ENCODE results near the gene ITCH.

Gene ITCH

DNA sequence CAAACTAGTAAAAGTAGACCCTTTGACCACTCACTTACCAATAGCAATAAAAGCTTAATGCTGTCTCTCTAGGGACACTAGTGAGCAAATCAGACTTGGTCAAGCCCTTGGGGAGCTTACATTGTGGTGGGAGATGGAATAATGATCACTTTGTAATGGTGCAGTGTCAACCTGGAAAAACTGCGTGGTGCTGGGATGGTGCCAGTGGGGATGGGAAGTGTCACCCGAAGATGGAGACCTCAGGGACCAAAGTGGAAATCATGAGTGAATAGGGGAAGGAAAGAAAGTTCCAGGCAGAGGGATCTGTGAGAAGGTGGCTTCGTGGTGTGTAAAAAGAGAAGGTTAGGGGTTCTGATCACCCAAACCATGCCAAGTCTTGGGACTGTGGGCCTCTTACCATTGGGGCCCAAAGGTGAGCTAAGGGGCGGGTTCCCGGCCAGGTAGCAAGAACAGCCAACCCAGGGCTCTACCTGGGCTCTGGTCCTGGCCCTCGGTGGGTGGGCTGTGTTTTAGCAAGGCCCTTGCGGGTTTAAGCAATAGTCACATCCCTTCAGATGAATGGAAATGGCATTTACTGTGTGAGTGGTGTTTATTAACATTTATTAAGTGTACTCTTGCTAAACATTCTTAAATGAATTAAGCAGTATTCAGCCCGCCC, 168.7 kb downstream of the ITCH start:
- ATAC-seq (ENCODE audit: insufficient read depth, low read depth) (no peak), DNase-seq (no peak)
- peaks cover 34% of the 10 kb centered on the region for H3K79me2 ChIP-seq (ENCODE audit: insufficient read depth, low read length)
- H3K27ac ChIP-seq (ENCODE audit: low read length): no peak overlapping the region
- peaks cover 89% of the 10 kb centered on the region for H3K36me3 ChIP-seq (ENCODE audit: insufficient read depth, low read length)
- no peak overlapping the region for H2AFZ ChIP-seq (ENCODE audit: low read depth, low read length)
- no peaks in the 10 kb centered on the region for H3K27me3 ChIP-seq (ENCODE audit: insufficient read depth, low read length, poor library complexity)
- no peak overlapping the region for H3K4me2 ChIP-seq (ENCODE audit: insufficient read depth, low read length)
- H3K9ac ChIP-seq (ENCODE audit: low read depth, low read length): no peak overlapping the region
- TF ChIP-seq, protein P1, sequence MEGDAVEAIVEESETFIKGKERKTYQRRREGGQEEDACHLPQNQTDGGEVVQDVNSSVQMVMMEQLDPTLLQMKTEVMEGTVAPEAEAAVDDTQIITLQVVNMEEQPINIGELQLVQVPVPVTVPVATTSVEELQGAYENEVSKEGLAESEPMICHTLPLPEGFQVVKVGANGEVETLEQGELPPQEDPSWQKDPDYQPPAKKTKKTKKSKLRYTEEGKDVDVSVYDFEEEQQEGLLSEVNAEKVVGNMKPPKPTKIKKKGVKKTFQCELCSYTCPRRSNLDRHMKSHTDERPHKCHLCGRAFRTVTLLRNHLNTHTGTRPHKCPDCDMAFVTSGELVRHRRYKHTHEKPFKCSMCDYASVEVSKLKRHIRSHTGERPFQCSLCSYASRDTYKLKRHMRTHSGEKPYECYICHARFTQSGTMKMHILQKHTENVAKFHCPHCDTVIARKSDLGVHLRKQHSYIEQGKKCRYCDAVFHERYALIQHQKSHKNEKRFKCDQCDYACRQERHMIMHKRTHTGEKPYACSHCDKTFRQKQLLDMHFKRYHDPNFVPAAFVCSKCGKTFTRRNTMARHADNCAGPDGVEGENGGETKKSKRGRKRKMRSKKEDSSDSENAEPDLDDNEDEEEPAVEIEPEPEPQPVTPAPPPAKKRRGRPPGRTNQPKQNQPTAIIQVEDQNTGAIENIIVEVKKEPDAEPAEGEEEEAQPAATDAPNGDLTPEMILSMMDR (IDR thresholded peaks at IDR 0.05; ENCODE audit: borderline replicate concordance, extremely low read depth, low read length, poor library complexity, severe bottlenecking): no peak
- no peak for TF ChIP-seq EZH2 (IDR thresholded peaks at IDR 0.05; ENCODE audit: borderline replicate concordance, low read depth, low read length, severe bottlenecking)
- H3K9me3 ChIP-seq (ENCODE audit: insufficient read depth, low read length, severe bottlenecking): no peaks in the 10 kb centered on the region
- H3K4me1 ChIP-seq (ENCODE audit: insufficient read depth, low read length): no peaks in the 10 kb centered on the region
- no peak overlapping the region for H3K4me3 ChIP-seq (ENCODE audit: low read depth in 1 of 2, low read length in 2 of 2)
- H4K20me1 ChIP-seq (ENCODE audit: insufficient read depth, low read length): peaks cover 23% of the 10 kb centered on the region

DNA sequence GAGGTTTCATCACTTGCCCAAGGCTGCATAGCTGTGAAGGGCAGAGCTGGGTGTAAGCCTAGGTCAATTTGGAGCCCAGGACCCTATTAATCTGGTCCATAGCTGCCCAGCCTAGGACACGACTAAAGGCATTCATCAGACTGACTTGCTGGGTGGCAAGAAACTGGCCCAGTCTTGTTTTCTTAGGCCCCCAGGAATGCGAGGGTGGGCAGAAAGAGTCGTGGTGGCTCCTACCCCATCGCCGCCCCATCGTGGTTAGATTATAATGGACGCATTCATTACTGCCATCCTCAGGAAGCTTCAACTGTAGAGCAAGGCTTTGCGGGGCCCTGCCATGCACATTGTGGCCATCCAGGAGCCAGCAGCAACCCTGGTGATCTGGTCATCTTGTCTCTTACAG, 169.2 kb downstream of the ITCH start:
- Histone ChIP-seq H2AFZ (ENCODE audit: low read depth, low read length) (no peak overlapping the region), H3K36me3 (ENCODE audit: insufficient read depth, low read length) (peaks cover 89% of the 10 kb centered on the region), H3K4me2 (ENCODE audit: insufficient read depth, low read length) (no peak overlapping the region), H3K79me2 (ENCODE audit: insufficient read depth, low read length) (peaks cover 29% of the 10 kb centered on the region), H4K20me1 (ENCODE audit: insufficient read depth, low read length) (peaks cover 26% of the 10 kb centered on the region), H3K27me3 (ENCODE audit: insufficient read depth, low read length, poor library complexity) (no peaks in the 10 kb centered on the region), H3K9me3 (ENCODE audit: insufficient read depth, low read length, severe bottlenecking) (no peaks in the 10 kb centered on the region), H3K27ac (ENCODE audit: low read length) (no peak overlapping the region), H3K4me1 (ENCODE audit: insufficient read depth, low read length) (no peaks in the 10 kb centered on the region), H3K4me3 (ENCODE audit: low read depth in 1 of 2, low read length in 2 of 2) (no peak overlapping the region), H3K9ac (ENCODE audit: low read depth, low read length) (no peak overlapping the region)
- ATAC-seq (ENCODE audit: insufficient read depth, low read depth): no peak
- TF ChIP-seq, protein P1 (IDR thresholded peaks at IDR 0.05; ENCODE audit: borderline replicate concordance, extremely low read depth, low read length, poor library complexity, severe bottlenecking): no peak
- no peak for TF ChIP-seq EZH2 (IDR thresholded peaks at IDR 0.05; ENCODE audit: borderline replicate concordance, low read depth, low read length, severe bottlenecking)
- no peak for DNase-seq

DNA sequence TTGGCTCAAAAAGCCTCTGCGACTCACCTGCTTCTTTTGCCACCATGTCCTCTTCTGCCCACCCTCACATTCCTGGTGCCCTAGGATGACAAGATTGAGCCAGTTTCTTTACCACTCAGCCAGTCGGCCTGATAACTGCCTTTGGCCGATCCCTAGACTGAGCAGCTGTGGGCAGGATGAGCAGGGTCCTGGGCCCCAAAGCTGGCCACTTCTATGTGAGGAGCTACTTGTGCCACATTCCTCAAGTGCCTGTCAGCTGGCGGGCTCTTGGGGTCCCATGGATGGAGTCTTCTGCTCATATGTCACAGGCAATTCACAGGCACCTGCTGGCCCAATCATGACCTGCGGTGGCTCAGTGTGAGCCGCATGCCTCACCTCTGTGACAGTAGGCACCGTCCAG, 169.7 kb downstream of the ITCH start:
- TF ChIP-seq, protein P1 (IDR thresholded peaks at IDR 0.05; ENCODE audit: borderline replicate concordance, extremely low read depth, low read length, poor library complexity, severe bottlenecking): no peak
- no peak for TF ChIP-seq EZH2 (IDR thresholded peaks at IDR 0.05; ENCODE audit: borderline replicate concordance, low read depth, low read length, severe bottlenecking)
- Histone ChIP-seq H3K4me3 (ENCODE audit: low read depth in 1 of 2, low read length in 2 of 2) (no peak overlapping the region), H3K4me2 (ENCODE audit: insufficient read depth, low read length) (no peak overlapping the region), H3K36me3 (ENCODE audit: insufficient read depth, low read length) (peaks cover 89% of the 10 kb centered on the region), H3K27me3 (ENCODE audit: insufficient read depth, low read length, poor library complexity) (no peaks in the 10 kb centered on the region), H4K20me1 (ENCODE audit: insufficient read depth, low read length) (peaks cover 26% of the 10 kb centered on the region), H3K9ac (ENCODE audit: low read depth, low read length) (no peak overlapping the region), H2AFZ (ENCODE audit: low read depth, low read length) (no peak overlapping the region), H3K4me1 (ENCODE audit: insufficient read depth, low read length) (no peaks in the 10 kb centered on the region), H3K79me2 (ENCODE audit: insufficient read depth, low read length) (peaks cover 29% of the 10 kb centered on the region), H3K9me3 (ENCODE audit: insufficient read depth, low read length, severe bottlenecking) (no peaks in the 10 kb centered on the region), H3K27ac (ENCODE audit: low read length) (no peak overlapping the region)
- no peak for DNase-seq
- no peak for ATAC-seq (ENCODE audit: insufficient read depth, low read depth)
